Spleen (tissue), 7 donors: ENCODE data around the gene STAG1.
"Not testable (repeated sequence)": the region's sequence is repeated elsewhere in the genome, so short reads cannot be mapped to it uniquely, and the experiment has no call there.

Source experiments
- POLR2A ChIP-seq, 3 donors: fragments of 450-650 bp; IDR thresholded peaks; one replicate each; pipeline ENCODE4 v1.5.1; 2017; ENCODE audit warnings: antibody characterized with exemption in 3 of 3, mild to moderate bottlenecking in 1 of 3
- POLR2AphosphoS5 ChIP-seq, 3 donors: sonication (generic); formaldehyde crosslinking; IDR thresholded peaks; one replicate each; pipeline ENCODE4 v1.5.1; 2017; ENCODE audit warnings: antibody characterized with exemption in 3 of 3
- TF ChIP-seq, protein P1 (sequence below), 11 experiments: fragments of 200-600 bp in 7 of 11; fragments of 450-650 bp in 4 of 11; sonication (generic) in 4 of 11; IDR thresholded peaks in 8 of 11; conservative IDR thresholded peaks in 3 of 11; 1 replicate in 7 of 11; 2 replicates in 4 of 11; pipeline versions ENCODE4 v1.4.0 to v1.8.0; 2016 to 2021; ENCODE audit warnings: antibody characterized with exemption in 11 of 11, inconsistent platforms in 4 of 11, mild to moderate bottlenecking in 1 of 11
- donor health status: DM: no; HTN: no; CAD: no; lungs with moderate emphysema.
- donor health status: DM: no; HTN: no; CAD: no.
- donor health status: DM: no; HTN: no; CAD: no.

DNA sequence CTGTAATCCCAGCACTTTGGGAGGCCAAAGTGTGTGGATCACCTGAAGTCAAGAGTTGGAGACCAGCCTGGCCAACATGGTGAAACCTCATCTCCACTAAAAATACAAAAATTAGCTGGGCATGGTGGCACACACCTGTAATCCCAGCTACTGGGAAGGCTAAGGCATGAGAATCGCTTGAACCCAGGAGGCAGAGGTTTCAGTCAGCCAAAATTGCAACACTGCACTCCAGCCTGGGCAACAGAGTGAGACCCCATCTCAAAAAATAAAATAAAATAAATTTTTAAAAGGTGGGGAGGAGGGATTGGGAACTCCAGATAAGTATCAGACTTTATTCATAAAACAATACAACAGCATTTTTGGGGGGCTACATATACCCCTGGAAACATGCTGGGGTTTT, 42.4 kb downstream of the STAG1 start:
- TF ChIP-seq, protein P1, sequence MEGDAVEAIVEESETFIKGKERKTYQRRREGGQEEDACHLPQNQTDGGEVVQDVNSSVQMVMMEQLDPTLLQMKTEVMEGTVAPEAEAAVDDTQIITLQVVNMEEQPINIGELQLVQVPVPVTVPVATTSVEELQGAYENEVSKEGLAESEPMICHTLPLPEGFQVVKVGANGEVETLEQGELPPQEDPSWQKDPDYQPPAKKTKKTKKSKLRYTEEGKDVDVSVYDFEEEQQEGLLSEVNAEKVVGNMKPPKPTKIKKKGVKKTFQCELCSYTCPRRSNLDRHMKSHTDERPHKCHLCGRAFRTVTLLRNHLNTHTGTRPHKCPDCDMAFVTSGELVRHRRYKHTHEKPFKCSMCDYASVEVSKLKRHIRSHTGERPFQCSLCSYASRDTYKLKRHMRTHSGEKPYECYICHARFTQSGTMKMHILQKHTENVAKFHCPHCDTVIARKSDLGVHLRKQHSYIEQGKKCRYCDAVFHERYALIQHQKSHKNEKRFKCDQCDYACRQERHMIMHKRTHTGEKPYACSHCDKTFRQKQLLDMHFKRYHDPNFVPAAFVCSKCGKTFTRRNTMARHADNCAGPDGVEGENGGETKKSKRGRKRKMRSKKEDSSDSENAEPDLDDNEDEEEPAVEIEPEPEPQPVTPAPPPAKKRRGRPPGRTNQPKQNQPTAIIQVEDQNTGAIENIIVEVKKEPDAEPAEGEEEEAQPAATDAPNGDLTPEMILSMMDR (IDR thresholded peaks at IDR 0.05 in 8 of 11, conservative IDR thresholded peaks at IDR 0.05 in 3 of 11) = not testable (repeated sequence)
- TF ChIP-seq POLR2A, POLR2AphosphoS5 (IDR thresholded peaks at IDR 0.05): not testable (repeated sequence)
